ENCODE data around the gene ROS1. TPM values are rescaled to one million over a fixed set of nuclear protein-coding genes. Genes with fewer than 3 reads are reported as not detected.

Gene ROS1
- total RNA-seq, 5 donors from 2014 or later (not counting 1 experiment from before 2014, with no cell fraction given) = 0.03 to 0.07 (median 0.06) TPM; not detected in 2

DNA sequence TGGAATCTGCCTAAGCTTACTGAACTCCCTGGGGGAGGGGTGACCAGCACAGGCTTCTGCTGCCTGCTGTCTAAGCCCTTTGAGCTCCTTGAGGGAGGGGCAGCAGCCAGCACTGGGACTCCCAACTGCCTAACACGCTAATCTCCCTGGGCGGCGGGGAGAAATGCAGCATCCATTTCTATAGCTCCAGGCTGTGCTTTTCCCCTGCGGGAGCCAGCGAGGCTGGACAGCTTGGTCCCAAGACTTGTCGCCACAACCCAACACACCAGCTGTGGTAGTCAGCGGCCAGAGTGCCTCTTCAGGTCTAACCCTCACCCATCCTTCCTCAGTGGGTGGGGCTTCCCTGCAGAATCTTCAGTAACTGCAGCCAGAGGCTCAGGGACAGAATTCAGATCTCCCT, 95.8 kb downstream of the ROS1 start:
- H3K36me3 ChIP-seq (ENCODE audit: control insufficient read depth in 2 of 2, extremely low read depth in 1 of 2, insufficient read depth in 1 of 2, low read length in 1 of 2) = no peaks in the 10 kb centered on the region
- peaks cover 24 to 27% of the 10 kb centered on the region in 2 donors for H3K27me3 Mint-ChIP-seq
- ChIA-PET POLR2A (no interaction called here), CTCF (no interaction called here)
- H3K9me3 Mint-ChIP-seq = peaks cover 2 to 10% (median 8%) of the 10 kb centered on the region in 3 donors
- H3K9me3 ChIP-seq = no peaks in the 10 kb centered on the region
- H3K4me3 ChIP-seq (ENCODE audit: control insufficient read depth in 1 of 2, extremely low read depth in 1 of 2, low read length in 1 of 2) = no peak overlapping the region
- ATAC-seq (replicated peaks in 1 of 4) = no peak
- H3K36me3 Mint-ChIP-seq = no peaks in the 10 kb centered on the region
- H3K4me1 Mint-ChIP-seq = no peaks in the 10 kb centered on the region
- H3K27ac ChIP-seq (ENCODE audit: low read length) = no peak overlapping the region
- H3K4me3 Mint-ChIP-seq = no peak overlapping the region
- H3K27ac Mint-ChIP-seq = no peak overlapping the region
- WGBS (ENCODE audit: insufficient coverage) = 92% methylated on average over 7 of the region's 7 CpGs
- peaks cover 0 to 12% of the 10 kb centered on the region in 2 experiments for H3K27me3 ChIP-seq (replicated peaks in 1 of 2; ENCODE audit: control insufficient read depth in 2 of 2, extremely low read depth in 1 of 2, insufficient read depth in 2 of 2, low read length in 1 of 2)
- H3K4me1 ChIP-seq (ENCODE audit: control insufficient read depth in 1 of 2, extremely low read depth in 1 of 2, insufficient read depth in 2 of 2, low read length in 2 of 2) = no peaks in the 10 kb centered on the region
- DNase-seq = no peak

DNA sequence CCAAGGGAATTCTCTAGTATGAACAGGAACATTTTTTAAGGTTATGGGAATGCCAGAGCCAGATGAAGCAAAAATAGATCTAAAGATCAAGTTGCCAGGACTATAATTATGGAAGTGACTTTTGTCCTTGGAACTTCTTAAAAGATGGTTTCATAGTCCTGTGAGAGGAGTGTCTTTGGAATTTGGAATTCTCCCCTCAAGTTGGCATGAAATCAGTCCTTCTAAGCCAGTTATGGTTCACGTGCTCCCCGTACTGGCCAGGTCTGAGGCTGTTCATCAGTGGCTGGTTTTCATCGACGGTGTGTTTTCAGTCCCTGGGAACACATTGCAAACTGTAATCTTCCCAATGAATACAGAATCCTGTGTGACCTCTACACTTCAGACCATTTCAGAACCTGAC, 97.2 kb downstream of the ROS1 start:
- Histone ChIP-seq H3K27ac (ENCODE audit: low read length) (no peak overlapping the region), H3K36me3 (ENCODE audit: control insufficient read depth in 2 of 2, extremely low read depth in 1 of 2, insufficient read depth in 1 of 2, low read length in 1 of 2) (no peaks in the 10 kb centered on the region), H3K4me1 (ENCODE audit: control insufficient read depth in 1 of 2, extremely low read depth in 1 of 2, insufficient read depth in 2 of 2, low read length in 2 of 2) (no peaks in the 10 kb centered on the region), H3K4me3 (ENCODE audit: control insufficient read depth in 1 of 2, extremely low read depth in 1 of 2, low read length in 1 of 2) (no peak overlapping the region), H3K27me3 (replicated peaks in 1 of 2; ENCODE audit: control insufficient read depth in 2 of 2, extremely low read depth in 1 of 2, insufficient read depth in 2 of 2, low read length in 1 of 2) (peaks cover 0 to 12% of the 10 kb centered on the region in 2 experiments), H3K9me3 (no peaks in the 10 kb centered on the region)
- WGBS (ENCODE audit: insufficient coverage) = 90% methylated on average over 4 of the region's 4 CpGs
- DNase-seq (no peak), ATAC-seq (replicated peaks in 1 of 4) (no peak)
- Mint-ChIP-seq H3K4me1 (no peaks in the 10 kb centered on the region), H3K4me3 (no peak overlapping the region), H3K27ac (no peak overlapping the region), H3K27me3 (peaks cover 24 to 27% of the 10 kb centered on the region in 2 donors), H3K9me3 (peaks cover 2 to 10% (median 8%) of the 10 kb centered on the region in 3 donors), H3K36me3 (no peaks in the 10 kb centered on the region)
- POLR2A ChIA-PET = no interaction called here
- CTCF ChIA-PET = no interaction called here

DNA sequence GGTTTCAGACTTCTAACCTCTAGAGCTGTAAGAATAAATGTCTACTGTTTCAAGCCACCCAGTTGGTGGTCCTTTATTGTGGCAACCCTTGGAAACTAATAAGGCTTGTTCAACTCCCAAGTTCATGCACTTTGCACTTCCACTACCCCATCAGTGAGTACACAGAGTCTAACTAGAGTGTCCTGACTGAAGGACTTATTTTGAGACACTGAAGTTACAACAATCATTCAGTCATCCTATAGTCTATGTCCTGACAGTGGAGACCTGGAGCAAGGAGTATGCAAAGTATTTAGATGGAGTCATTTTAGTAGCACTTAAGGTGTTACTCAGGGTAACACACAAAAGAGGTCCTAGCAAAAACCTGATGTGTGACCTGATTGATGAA, 97.7 kb downstream of the ROS1 start:
- Mint-ChIP-seq H3K4me3 (no peak overlapping the region), H3K36me3 (no peaks in the 10 kb centered on the region), H3K9me3 (peaks cover 2 to 10% (median 8%) of the 10 kb centered on the region in 3 donors), H3K27me3 (peaks cover 24 to 27% of the 10 kb centered on the region in 2 donors), H3K4me1 (no peaks in the 10 kb centered on the region), H3K27ac (no peak overlapping the region)
- CTCF ChIA-PET = no interaction called here
- ATAC-seq (replicated peaks in 1 of 4) (no peak), DNase-seq (no peak)
- H3K27ac ChIP-seq (ENCODE audit: low read length) = no peak overlapping the region
- H3K36me3 ChIP-seq (ENCODE audit: control insufficient read depth in 2 of 2, extremely low read depth in 1 of 2, insufficient read depth in 1 of 2, low read length in 1 of 2) = no peaks in the 10 kb centered on the region
- H3K9me3 ChIP-seq = no peaks in the 10 kb centered on the region
- no peak overlapping the region for H3K4me3 ChIP-seq (ENCODE audit: control insufficient read depth in 1 of 2, extremely low read depth in 1 of 2, low read length in 1 of 2)
- no peaks in the 10 kb centered on the region for H3K4me1 ChIP-seq (ENCODE audit: control insufficient read depth in 1 of 2, extremely low read depth in 1 of 2, insufficient read depth in 2 of 2, low read length in 2 of 2)
- H3K27me3 ChIP-seq (replicated peaks in 1 of 2; ENCODE audit: control insufficient read depth in 2 of 2, extremely low read depth in 1 of 2, insufficient read depth in 2 of 2, low read length in 1 of 2) = peaks cover 0 to 12% of the 10 kb centered on the region in 2 experiments
- POLR2A ChIA-PET = no interaction called here

DNA sequence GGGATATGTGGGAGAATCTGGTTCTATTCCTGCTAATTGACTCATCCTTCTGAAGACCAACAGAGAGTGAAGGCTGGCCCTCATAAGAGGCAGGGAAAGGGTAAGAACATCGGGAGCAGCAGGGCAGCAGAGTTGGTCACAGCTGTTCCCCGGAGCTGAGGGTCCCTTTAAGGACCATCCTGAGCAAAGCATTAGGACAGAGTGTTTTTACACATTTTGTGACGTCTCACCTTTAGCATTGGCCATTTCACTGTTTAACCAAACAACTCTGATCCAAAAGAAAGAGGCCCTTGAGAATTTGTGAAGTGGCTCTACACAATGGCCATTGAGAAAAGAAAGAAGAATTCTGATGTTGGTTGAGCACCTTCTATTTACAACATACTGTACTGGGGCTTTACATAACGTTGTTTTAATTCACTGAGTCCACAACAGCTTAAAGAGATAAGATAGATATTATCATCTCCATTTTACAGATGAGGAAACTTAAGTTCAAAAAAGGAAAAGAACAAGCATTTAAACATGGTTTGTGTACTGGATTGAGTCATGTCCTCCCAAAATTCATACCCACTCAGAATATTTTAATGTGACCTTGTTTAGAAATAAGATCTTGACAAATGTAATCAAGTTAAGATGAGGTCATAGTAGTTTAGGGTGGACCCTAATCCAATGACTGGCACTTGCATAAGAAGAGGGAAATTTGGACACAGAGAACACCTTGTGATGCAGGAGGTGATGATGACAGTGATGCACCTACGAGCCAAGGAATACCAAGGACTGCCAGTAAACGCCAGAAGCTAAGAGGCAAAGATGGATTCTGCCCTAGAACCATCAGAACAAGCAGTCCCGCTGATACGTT, 98.4 kb downstream of the ROS1 start:
- DNase-seq (no peak), ATAC-seq (replicated peaks in 1 of 4) (no peak)
- WGBS (ENCODE audit: insufficient coverage) = 81% methylated on average over 3 of the region's 8 CpGs
- no peaks in the 10 kb centered on the region for H3K36me3 ChIP-seq (ENCODE audit: control insufficient read depth in 2 of 2, extremely low read depth in 1 of 2, insufficient read depth in 1 of 2, low read length in 1 of 2)
- H3K4me1 ChIP-seq (ENCODE audit: control insufficient read depth in 1 of 2, extremely low read depth in 1 of 2, insufficient read depth in 2 of 2, low read length in 2 of 2) = no peaks in the 10 kb centered on the region
- H3K27me3 ChIP-seq (replicated peaks in 1 of 2; ENCODE audit: control insufficient read depth in 2 of 2, extremely low read depth in 1 of 2, insufficient read depth in 2 of 2, low read length in 1 of 2) = peaks cover 0 to 12% of the 10 kb centered on the region in 2 experiments
- no peaks in the 10 kb centered on the region for H3K36me3 Mint-ChIP-seq
- no peak overlapping the region for H3K27ac Mint-ChIP-seq
- H3K4me3 Mint-ChIP-seq = no peak overlapping the region
- no peak overlapping the region for H3K4me3 ChIP-seq (ENCODE audit: control insufficient read depth in 1 of 2, extremely low read depth in 1 of 2, low read length in 1 of 2)
- H3K9me3 ChIP-seq = no peaks in the 10 kb centered on the region
- peaks cover 0 to 8% (median 6%) of the 10 kb centered on the region in 3 donors for H3K9me3 Mint-ChIP-seq
- ChIA-PET CTCF (no interaction called here), POLR2A (no interaction called here)
- peaks cover 20 to 23% of the 10 kb centered on the region in 2 donors for H3K27me3 Mint-ChIP-seq
- H3K4me1 Mint-ChIP-seq = no peaks in the 10 kb centered on the region
- H3K27ac ChIP-seq (ENCODE audit: low read length) = no peak overlapping the region

DNA sequence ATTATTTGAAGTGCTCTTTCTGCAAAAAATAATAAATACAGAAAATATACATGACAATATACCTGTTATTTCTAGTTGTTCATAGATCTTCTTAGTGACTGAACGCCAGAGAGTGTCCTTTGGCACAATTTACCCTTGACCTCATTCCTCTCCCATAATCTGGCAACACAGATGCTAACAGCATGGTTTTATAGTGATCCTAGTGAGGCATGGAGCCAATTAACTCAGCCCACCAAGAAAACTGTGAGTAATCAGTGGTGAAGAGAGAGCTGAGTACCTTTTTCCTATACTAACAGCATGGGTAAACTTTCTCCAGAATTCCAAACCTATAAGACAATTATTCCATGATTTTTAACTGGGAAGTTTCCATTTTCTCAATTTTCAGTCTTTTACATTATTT, 99.3 kb downstream of the ROS1 start:
- no peak for ATAC-seq (replicated peaks in 1 of 4)
- no peak overlapping the region for H3K27ac Mint-ChIP-seq
- no peak overlapping the region for H3K4me3 ChIP-seq (ENCODE audit: control insufficient read depth in 1 of 2, extremely low read depth in 1 of 2, low read length in 1 of 2)
- no peaks in the 10 kb centered on the region for H3K4me1 ChIP-seq (ENCODE audit: control insufficient read depth in 1 of 2, extremely low read depth in 1 of 2, insufficient read depth in 2 of 2, low read length in 2 of 2)
- H3K27me3 ChIP-seq (replicated peaks in 1 of 2; ENCODE audit: control insufficient read depth in 2 of 2, extremely low read depth in 1 of 2, insufficient read depth in 2 of 2, low read length in 1 of 2) = peaks cover 0 to 12% of the 10 kb centered on the region in 2 experiments
- ChIA-PET CTCF (interaction anchor here in 1 of 2 donors (0.6 kb wide), 1 partner anchor 228 kb away, joined by 3 read pairs; no protein-coding TSS in a partner anchor), POLR2A (no interaction called here)
- WGBS (ENCODE audit: insufficient coverage) = no CpG with 5 or more reads among the region's 1 CpG
- no peak for DNase-seq
- H3K36me3 ChIP-seq (ENCODE audit: control insufficient read depth in 2 of 2, extremely low read depth in 1 of 2, insufficient read depth in 1 of 2, low read length in 1 of 2) = no peaks in the 10 kb centered on the region
- peaks cover 15 to 20% of the 10 kb centered on the region in 2 donors for H3K27me3 Mint-ChIP-seq
- no peak overlapping the region for H3K27ac ChIP-seq (ENCODE audit: low read length)
- no peaks in the 10 kb centered on the region for H3K36me3 Mint-ChIP-seq
- no peak overlapping the region for H3K4me3 Mint-ChIP-seq
- H3K4me1 Mint-ChIP-seq = no peaks in the 10 kb centered on the region
- H3K9me3 Mint-ChIP-seq = peaks cover 0 to 8% (median 0%) of the 10 kb centered on the region in 3 donors
- no peaks in the 10 kb centered on the region for H3K9me3 ChIP-seq

DNA sequence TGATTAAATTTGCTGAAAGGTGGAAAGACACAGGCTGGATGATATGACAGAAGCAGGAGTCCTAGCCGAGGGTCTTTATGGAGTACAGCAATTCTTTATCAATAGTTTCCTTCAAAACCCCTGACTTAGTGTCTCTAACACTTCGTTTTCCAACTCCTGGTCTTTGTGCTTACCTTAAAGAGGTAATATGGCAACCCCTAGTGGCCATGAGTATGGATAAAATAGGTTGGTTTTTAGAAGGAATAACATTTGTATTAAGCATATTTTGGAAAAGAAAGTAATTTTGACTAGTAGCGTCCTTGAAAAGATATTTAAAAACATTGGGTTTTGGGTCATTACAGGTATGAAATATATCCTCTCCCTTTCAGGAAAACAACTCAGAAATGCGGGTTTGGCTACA, 108.5 kb downstream of the ROS1 start:
- no peaks in the 10 kb centered on the region for H3K36me3 Mint-ChIP-seq
- ChIA-PET CTCF (no interaction called here), POLR2A (interaction anchor here in 1 of 2 donors (0.7 kb wide), 1 partner anchor 1510 kb away, joined by 3 read pairs; no protein-coding TSS in a partner anchor)
- peak in 1 of 35 experiments; percentile 5 for DNase-seq
- Histone ChIP-seq H3K4me1 (ENCODE audit: control insufficient read depth in 1 of 2, extremely low read depth in 1 of 2, insufficient read depth in 2 of 2, low read length in 2 of 2) (no peaks in the 10 kb centered on the region), H3K4me3 (ENCODE audit: control insufficient read depth in 1 of 2, extremely low read depth in 1 of 2, low read length in 1 of 2) (no peak overlapping the region), H3K27me3 (replicated peaks in 1 of 2; ENCODE audit: control insufficient read depth in 2 of 2, extremely low read depth in 1 of 2, insufficient read depth in 2 of 2, low read length in 1 of 2) (no peaks in the 10 kb centered on the region), H3K9me3 (no peaks in the 10 kb centered on the region), H3K27ac (ENCODE audit: low read length) (no peak overlapping the region), H3K36me3 (ENCODE audit: control insufficient read depth in 2 of 2, extremely low read depth in 1 of 2, insufficient read depth in 1 of 2, low read length in 1 of 2) (no peaks in the 10 kb centered on the region)
- 63% methylated on average over 1 of the region's 4 CpGs for WGBS (ENCODE audit: insufficient coverage)
- ATAC-seq (replicated peaks in 1 of 4) = no peak
- no peaks in the 10 kb centered on the region for H3K4me1 Mint-ChIP-seq
- no peak overlapping the region for H3K27ac Mint-ChIP-seq
- H3K4me3 Mint-ChIP-seq = no peak overlapping the region
- no peaks in the 10 kb centered on the region for H3K9me3 Mint-ChIP-seq
- peaks cover 2 to 7% of the 10 kb centered on the region in 2 donors for H3K27me3 Mint-ChIP-seq

Data from T-cell (primary cell).